Measurements from ENCODE around the gene CLEC19A. TPM values are rescaled to one million over a fixed set of nuclear protein-coding genes. Genes with fewer than 3 reads are reported as not detected.

Gene CLEC19A
- total RNA-seq, 1 donor from 2014 or later, result not detected

DNA sequence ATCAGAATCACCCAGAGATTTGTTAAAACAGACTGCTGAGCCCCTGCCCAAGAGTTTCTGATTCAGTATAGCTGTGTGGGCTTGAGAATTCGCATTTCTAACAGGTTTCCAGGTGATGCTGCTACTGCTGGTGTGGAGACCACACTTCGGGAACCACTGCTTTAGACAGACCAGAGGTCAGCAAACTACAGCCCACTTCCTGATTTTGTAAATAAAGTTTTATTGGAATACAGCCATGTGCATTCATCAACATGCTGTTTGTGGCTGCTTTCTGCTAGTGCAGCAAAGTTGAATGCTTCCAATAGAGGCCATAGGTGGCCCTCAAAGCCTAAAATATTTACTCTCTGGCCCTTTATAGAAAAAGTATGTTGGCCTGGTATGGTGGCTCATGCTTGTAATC is 32.6 kb upstream of the CLEC19A start:
- H3K4me3 Mint-ChIP-seq (ENCODE audit: unreplicated experiment), result no peak overlapping the region
- no peaks in the 10 kb centered on the region for H3K4me1 Mint-ChIP-seq (ENCODE audit: unreplicated experiment)
- TF ChIP-seq CTCF (IDR thresholded peaks at IDR 0.05), result no peak
- no peak overlapping the region for H3K27ac Mint-ChIP-seq (ENCODE audit: unreplicated experiment)
- no peaks in the 10 kb centered on the region for H3K9me3 Mint-ChIP-seq (ENCODE audit: unreplicated experiment)
- peaks cover 5% of the 10 kb centered on the region for H3K27me3 Mint-ChIP-seq (ENCODE audit: unreplicated experiment)
- no peaks in the 10 kb centered on the region for H3K36me3 Mint-ChIP-seq (ENCODE audit: unreplicated experiment)
- DNase-seq (ENCODE audit: extremely low spot score, unreplicated experiment), result no peak

DNA sequence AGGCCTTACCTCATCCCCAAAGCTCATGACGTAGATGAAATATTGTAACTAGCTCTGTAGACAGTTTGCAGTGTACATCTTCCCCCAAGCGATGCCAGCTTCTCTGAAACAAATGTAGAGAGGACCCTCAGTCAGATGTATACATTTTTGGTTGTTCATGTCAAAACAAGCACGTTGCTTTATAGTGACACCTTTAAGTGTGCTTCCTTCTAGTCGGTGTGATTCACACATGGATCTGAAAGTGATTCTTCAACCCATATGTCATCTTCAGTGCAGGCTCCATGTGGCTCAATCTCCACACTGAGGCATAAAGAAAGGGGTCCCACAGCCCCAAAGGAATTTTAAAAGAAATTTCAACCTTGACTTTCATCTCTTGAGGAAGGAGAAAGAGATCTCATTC is 30.9 kb upstream of the CLEC19A start:
- Mint-ChIP-seq H3K36me3 (ENCODE audit: unreplicated experiment) (no peaks in the 10 kb centered on the region), H3K27ac (ENCODE audit: unreplicated experiment) (no peak overlapping the region), H3K27me3 (ENCODE audit: unreplicated experiment) (peaks cover 5% of the 10 kb centered on the region), H3K9me3 (ENCODE audit: unreplicated experiment) (no peaks in the 10 kb centered on the region), H3K4me1 (ENCODE audit: unreplicated experiment) (no peaks in the 10 kb centered on the region), H3K4me3 (ENCODE audit: unreplicated experiment) (no peak overlapping the region)
- DNase-seq (ENCODE audit: extremely low spot score, unreplicated experiment), result no peak
- no peak for TF ChIP-seq CTCF (IDR thresholded peaks at IDR 0.05)

- no peak for TF ChIP-seq CTCF (IDR thresholded peaks at IDR 0.05)
- Mint-ChIP-seq H3K4me3 (ENCODE audit: unreplicated experiment) (no peak overlapping the region), H3K36me3 (ENCODE audit: unreplicated experiment) (no peaks in the 10 kb centered on the region), H3K4me1 (ENCODE audit: unreplicated experiment) (no peaks in the 10 kb centered on the region), H3K27ac (ENCODE audit: unreplicated experiment) (no peak overlapping the region), H3K9me3 (ENCODE audit: unreplicated experiment) (peaks cover 9% of the 10 kb centered on the region), H3K27me3 (ENCODE audit: unreplicated experiment) (peaks cover 2% of the 10 kb centered on the region)
- no peak for DNase-seq (ENCODE audit: extremely low spot score, unreplicated experiment)
Measured at GRCh38 chr16:19264123-19264673, 21.3 kb upstream of the CLEC19A start.

- H3K4me3 Mint-ChIP-seq (ENCODE audit: unreplicated experiment), result no peak overlapping the region
- no peaks in the 10 kb centered on the region for H3K36me3 Mint-ChIP-seq (ENCODE audit: unreplicated experiment)
- H3K27ac Mint-ChIP-seq (ENCODE audit: unreplicated experiment), result no peak overlapping the region
- TF ChIP-seq CTCF (IDR thresholded peaks at IDR 0.05), result no peak
- peaks cover 1% of the 10 kb centered on the region for H3K27me3 Mint-ChIP-seq (ENCODE audit: unreplicated experiment)
- no peak for DNase-seq (ENCODE audit: extremely low spot score, unreplicated experiment)
- H3K4me1 Mint-ChIP-seq (ENCODE audit: unreplicated experiment), result no peaks in the 10 kb centered on the region
- H3K9me3 Mint-ChIP-seq (ENCODE audit: unreplicated experiment), result peaks cover 9% of the 10 kb centered on the region
Measured at GRCh38 chr16:19265380-19265930, 20.1 kb upstream of the CLEC19A start.

DNA sequence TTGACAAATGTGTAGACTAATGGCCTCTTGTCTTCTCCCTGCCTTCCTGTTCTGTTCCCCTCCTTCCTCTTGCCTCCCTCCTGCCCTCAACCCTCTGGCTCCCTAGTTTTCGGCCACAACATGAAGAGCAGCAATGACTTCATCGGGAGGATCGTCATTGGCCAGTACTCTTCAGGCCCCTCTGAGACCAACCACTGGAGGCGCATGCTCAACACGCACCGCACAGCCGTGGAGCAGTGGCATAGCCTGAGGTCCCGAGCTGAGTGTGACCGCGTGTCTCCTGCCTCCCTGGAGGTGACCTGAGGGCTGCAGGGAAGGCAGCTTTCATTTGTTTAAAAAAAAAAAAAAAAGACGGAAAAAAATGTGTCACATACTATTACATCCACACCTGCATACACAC is 18.8 kb upstream of the CLEC19A start:
- Mint-ChIP-seq H3K9me3 (ENCODE audit: unreplicated experiment) (peaks cover 9% of the 10 kb centered on the region), H3K36me3 (ENCODE audit: unreplicated experiment) (no peaks in the 10 kb centered on the region), H3K27ac (ENCODE audit: unreplicated experiment) (no peak overlapping the region), H3K27me3 (ENCODE audit: unreplicated experiment) (no peaks in the 10 kb centered on the region), H3K4me1 (ENCODE audit: unreplicated experiment) (no peaks in the 10 kb centered on the region), H3K4me3 (ENCODE audit: unreplicated experiment) (no peak overlapping the region)
- no peak for TF ChIP-seq CTCF (IDR thresholded peaks at IDR 0.05)
- DNase-seq (ENCODE audit: extremely low spot score, unreplicated experiment), result no peak

Measured in osteocyte (in vitro differentiated cells).